Sigmoid colon (tissue), 7 donors: ENCODE measurements around the gene RNU1-3. TPM values are rescaled to one million over a fixed set of nuclear protein-coding genes. Genes with fewer than 3 reads are reported as not detected.
"Not testable (repeated sequence)": the region's sequence is repeated elsewhere in the genome, so short reads cannot be mapped to it uniquely, and the experiment has no call there.

Experiments
- DNase-seq: peaks from one replicate; pipeline ENCODE4 v3.0.0-alpha.2; 2019
- H3K27ac ChIP-seq, 4 donors: fragments of 200-600 bp; sonication (generic); one replicate each; pipeline ENCODE4 v1.5.1; 2016 to 2019; ENCODE audit warnings: mild to moderate bottlenecking in 1 of 4
- H3K27me3 ChIP-seq, 3 donors: fragments of 200-600 bp; sonication (generic); one replicate each; pipeline ENCODE4 v1.5.1; 2019; ENCODE audit warnings: mild to moderate bottlenecking in 1 of 3
- H3K36me3 ChIP-seq, 4 donors: fragments of 200-600 bp; sonication (generic); one replicate each; pipeline ENCODE4 v1.5.1; 2016 to 2019
- H3K4me1 ChIP-seq, 4 donors: fragments of 200-600 bp; sonication (generic); one replicate each; pipeline ENCODE4 v1.5.1; 2017 to 2019
- H3K4me3 ChIP-seq, 4 donors: fragments of 200-600 bp; sonication (generic); one replicate each; pipeline ENCODE4 v1.5.1; 2017 to 2019; ENCODE audit warnings: mild to moderate bottlenecking in 2 of 4, moderate library complexity in 1 of 4
- H3K9me3 ChIP-seq, 4 donors: fragments of 200-600 bp in 3 of 4; sonication (generic) in 3 of 4; one replicate each; pipeline versions ENCODE4 v1.5.1 to v1.6.1; 2013 to 2019
- WGBS, 2 donors: extraction: QIAGEN DNeasy Blood & Tissue Kit; methylation state at CpG; one replicate each; pipeline ENCODE4 v1.1.7; 2013; 5-methylcytosine and 5-hydroxymethylcytosine counted together
- intact Hi-C: fragments of 100-400 bp; cut with DNase I; formaldehyde crosslinking; loops from one replicate; pipeline ENCODE4 v1.15.1; 2023
- polyA plus RNA-seq, 3 donors: library from polyadenylated mRNA; stranded (reverse); fragments of 200-250 nt; gene quantifications; one replicate each; pipeline ENCODE4 v1.2.3, GENCODE V29; 2013
- total RNA-seq, 4 donors: library from RNA; depleted of rRNA; stranded (reverse); fragments of >200 nt; gene quantifications; one replicate each; pipeline ENCODE4 v1.1.0, GENCODE V29; 2016
- donor health status: healthy with polysubstance abuse.
- donor health status: Bipolar disorder and iron deficiency.
- donor health status: healthy.

RNU1-3 gene
- total and polyA plus RNA-seq, 7 donors: under 0.01 TPM; not detected in 3

GRCh38 chr1:16699440-16699839, 32.7 kb upstream of the RNU1-3 start:
- H3K9me3 ChIP-seq, DNase-seq, intact Hi-C loops, H3K4me3 ChIP-seq, H3K27ac ChIP-seq, H3K4me1 ChIP-seq, H3K36me3 ChIP-seq: not testable (repeated sequence)
- H3K27me3 ChIP-seq: peaks cover 3 to 20% (median 17%) of the 10 kb centered on the region in 3 donors
- 16 to 51% methylated on average over 49 to 50 of the region's 52 CpGs for WGBS, 2 donors

- DNase-seq, H3K27ac ChIP-seq, H3K4me1 ChIP-seq, intact Hi-C loops, H3K36me3 ChIP-seq, H3K4me3 ChIP-seq, H3K9me3 ChIP-seq: not testable (repeated sequence)
- peaks cover 3 to 25% (median 22%) of the 10 kb centered on the region in 3 donors for H3K27me3 ChIP-seq
- 20 to 63% methylated on average over 3 to 4 of the region's 7 CpGs for WGBS, 2 donors
Measured at GRCh38 chr1:16697152-16697551, 30.4 kb upstream of the RNU1-3 start.

- H3K27ac ChIP-seq, intact Hi-C loops, H3K4me3 ChIP-seq, H3K36me3 ChIP-seq, DNase-seq, H3K9me3 ChIP-seq, H3K4me1 ChIP-seq: not testable (repeated sequence)
- peaks cover 3 to 25% (median 22%) of the 10 kb centered on the region in 3 donors for H3K27me3 ChIP-seq
- 9 to 42% methylated on average over 28 of the region's 33 CpGs for WGBS, 2 donors
Measured at GRCh38 chr1:16696507-16697150, 29.9 kb upstream of the RNU1-3 start.

- intact Hi-C loops, H3K36me3 ChIP-seq, H3K9me3 ChIP-seq, DNase-seq, H3K27ac ChIP-seq, H3K4me1 ChIP-seq, H3K4me3 ChIP-seq: not testable (repeated sequence)
- peaks cover 0 to 19% (median 17%) of the 10 kb centered on the region in 3 donors for H3K27me3 ChIP-seq
- WGBS, 2 donors: no CpG with 5 or more reads among the region's 16 CpGs
Measured at GRCh38 chr1:16694308-16694702, 27.6 kb upstream of the RNU1-3 start.

GRCh38 chr1:16693449-16694307, 26.9 kb upstream of the RNU1-3 start:
- not testable (repeated sequence) for DNase-seq, H3K9me3 ChIP-seq

GRCh38 chr1:16692717-16693448, 26.1 kb upstream of the RNU1-3 start:
- H3K4me3 ChIP-seq, intact Hi-C loops, H3K4me1 ChIP-seq, H3K27ac ChIP-seq, DNase-seq, H3K9me3 ChIP-seq, H3K36me3 ChIP-seq: not testable (repeated sequence)
- peaks cover 0 to 17% (median 14%) of the 10 kb centered on the region in 3 donors for H3K27me3 ChIP-seq
- WGBS, 2 donors: 1% methylated on average over 19 to 32 of the region's 79 CpGs

More at GRCh38 chr1:16693449-16694307, 26.9 kb upstream of the RNU1-3 start:
- 1% methylated on average over 46 of the region's 96 CpGs for WGBS, 2 donors
- intact Hi-C loops, H3K36me3 ChIP-seq, H3K4me1 ChIP-seq, H3K27ac ChIP-seq: not testable (repeated sequence)
- Histone ChIP-seq H3K27me3 (peaks cover 0 to 17% (median 16%) of the 10 kb centered on the region in 3 donors), H3K4me3 (peak overlapping the region in 1 of 4 donors; percentile 24)

GRCh38 chr1:16692283-16692682, 25.5 kb upstream of the RNU1-3 start:
- 5 to 14% methylated on average over 8 to 27 of the region's 39 CpGs for WGBS, 2 donors
- DNase-seq, intact Hi-C loops: not testable (repeated sequence)

GRCh38 chr1:16690971-16691682, 24.4 kb upstream of the RNU1-3 start:
- H3K9me3 ChIP-seq, H3K27ac ChIP-seq, intact Hi-C loops, H3K4me1 ChIP-seq, H3K36me3 ChIP-seq, H3K4me3 ChIP-seq, DNase-seq: not testable (repeated sequence)
- WGBS, 2 donors: 93% methylated on average over 7 of the region's 13 CpGs; no CpG with 5 or more reads in 1 of the 2 donors
- H3K27me3 ChIP-seq: peaks cover 0 to 10% (median 5%) of the 10 kb centered on the region in 3 donors

More at GRCh38 chr1:16692283-16692682, 25.5 kb upstream of the RNU1-3 start:
- not testable (repeated sequence) for H3K9me3 ChIP-seq, H3K4me1 ChIP-seq, H3K4me3 ChIP-seq, H3K36me3 ChIP-seq, H3K27ac ChIP-seq
- H3K27me3 ChIP-seq: peaks cover 0 to 16% (median 14%) of the 10 kb centered on the region in 3 donors

- H3K9me3 ChIP-seq, DNase-seq, H3K27ac ChIP-seq, H3K4me1 ChIP-seq, H3K36me3 ChIP-seq, intact Hi-C loops, H3K4me3 ChIP-seq: not testable (repeated sequence)
- peaks cover 0 to 13% (median 0%) of the 10 kb centered on the region in 3 donors for H3K27me3 ChIP-seq
- WGBS, 2 donors: 82 to 89% methylated on average over 13 of the region's 13 CpGs
Measured at GRCh38 chr1:16687132-16687800, 20.5 kb upstream of the RNU1-3 start.

GRCh38 chr1:16685445-16686371, 19.0 kb upstream of the RNU1-3 start:
- H3K4me3 ChIP-seq, DNase-seq, H3K36me3 ChIP-seq, intact Hi-C loops, H3K4me1 ChIP-seq, H3K9me3 ChIP-seq, H3K27ac ChIP-seq: not testable (repeated sequence)
- 41 to 42% methylated on average over 32 to 36 of the region's 37 CpGs for WGBS, 2 donors
- peaks cover 0 to 13% (median 0%) of the 10 kb centered on the region in 3 donors for H3K27me3 ChIP-seq
